SU-DHL-6 (cell line): ENCODE results near the gene HTR2C.
"Not testable (repeated sequence)": the region's sequence is repeated elsewhere in the genome, so short reads cannot be mapped to it uniquely, and the experiment has no call there.

ENCODE experiments used
- H2AFZ ChIP-seq: fragments of 200-600 bp; sonication (generic); 2 replicates; pipeline ENCODE4 v1.6.1; 2014; ENCODE audit warnings: low read depth, mild to moderate bottlenecking, moderate library complexity, mixed read lengths, antibody characterized with exemption, low read length; ENCODE audit not compliant: severe bottlenecking
- H3F3A ChIP-seq: fragments of 200-600 bp; shearing (Covaris generic); 2 replicates; pipeline ENCODE4 v1.6.0; 2016; ENCODE audit warnings: antibody characterized with exemption, mild to moderate bottlenecking; ENCODE audit not compliant: insufficient read depth
- H3K27ac ChIP-seq: fragments of 200-600 bp; sonication (generic); 2 replicates; pipeline ENCODE4 v1.5.1; 2016; ENCODE audit warnings: low read depth, mild to moderate bottlenecking, low read length, moderate library complexity, mixed read lengths
- H3K27me3 ChIP-seq: fragments of 200-600 bp; sonication (generic), shearing (Covaris generic); 2 replicates; pipeline ENCODE4 v1.6.0; 2014; ENCODE audit warnings: mild to moderate bottlenecking, low read length
- H3K36me3 ChIP-seq: fragments of 200-600 bp; sonication (generic); 2 replicates; pipeline ENCODE4 v1.6.1; 2014; ENCODE audit warnings: mild to moderate bottlenecking, low read length, mixed read lengths
- H3K4me2 ChIP-seq: fragments of 300-600, 200-600 bp; shearing (Covaris generic), sonication (generic); 2 replicates; pipeline ENCODE4 v1.6.0; 2014; ENCODE audit warnings: low read length, low read depth, mild to moderate bottlenecking; ENCODE audit not compliant: poor library complexity, severe bottlenecking
- H3K4me3 ChIP-seq: fragments of 200-600 bp; sonication (generic); 2 replicates; pipeline ENCODE4 v1.5.1; 2014; ENCODE audit warnings: antibody characterized with exemption, low read length, mild to moderate bottlenecking, mixed read lengths; ENCODE audit not compliant: insufficient read depth, poor library complexity, severe bottlenecking
- H3K79me2 ChIP-seq: fragments of 200-600 bp; sonication (generic); 2 replicates; pipeline ENCODE4 v1.6.1; 2014; ENCODE audit warnings: mild to moderate bottlenecking, low read length, moderate library complexity; ENCODE audit not compliant: insufficient read depth
- H3K9ac ChIP-seq: fragments of 200-600 bp; sonication (generic); 2 replicates; pipeline ENCODE4 v1.7.0; 2014; ENCODE audit warnings: mild to moderate bottlenecking, low read length
- H3K9me2 ChIP-seq: fragments of 200-600 bp; sonication (generic); replicated peaks from 2 replicates; pipeline ENCODE4 v1.6.1; 2014; ENCODE audit warnings: low read length; ENCODE audit not compliant: insufficient read depth
- H3K9me3 ChIP-seq: fragments of 200-600 bp; sonication (generic); 2 replicates; pipeline ENCODE4 v1.6.1; 2014; ENCODE audit warnings: low read length, mixed read lengths; ENCODE audit not compliant: insufficient read depth
- H4K20me1 ChIP-seq: fragments of 200-600 bp; sonication (generic); 2 replicates; pipeline ENCODE4 v1.6.1; 2014; ENCODE audit warnings: low read depth, mild to moderate bottlenecking, antibody characterized with exemption, low read length, moderate library complexity, mixed read lengths
- CTCF ChIP-seq: fragments of 200-600 bp; sonication (generic); IDR thresholded peaks from one replicate; pipeline ENCODE4 v1.5.1; 2017; ENCODE audit warnings: antibody characterized with exemption, mild to moderate bottlenecking, low read length, moderate library complexity; ENCODE audit not compliant: insufficient read depth, poor library complexity, severe bottlenecking
- EZH2phosphoT487 ChIP-seq: fragments of 200-600 bp; sonication (generic), shearing (Covaris generic); conservative IDR thresholded peaks from 2 replicates; pipeline ENCODE4 v1.6.1; 2018; ENCODE audit warnings: mild to moderate bottlenecking, antibody characterized with exemption, low read length, moderate library complexity, mixed read lengths

HTR2C gene

GRCh38 chrX:114591121-114591520, 7.2 kb downstream of the HTR2C start:
- H3K4me3 ChIP-seq = no peak overlapping the region
- no peaks in the 10 kb centered on the region for H3K27me3 ChIP-seq
- no peak overlapping the region for H3K27ac ChIP-seq
- no peaks in the 10 kb centered on the region for H3K9me2 ChIP-seq
- no peak overlapping the region for H3K9ac ChIP-seq
- H3K36me3 ChIP-seq = no peaks in the 10 kb centered on the region
- no peak overlapping the region for H3K4me2 ChIP-seq
- H3K9me3 ChIP-seq = no peaks in the 10 kb centered on the region
- no peak overlapping the region for H2AFZ ChIP-seq
- H3K79me2 ChIP-seq = no peaks in the 10 kb centered on the region
- no peak for TF ChIP-seq CTCF
- no peak for TF ChIP-seq EZH2phosphoT487
- no peaks in the 10 kb centered on the region for H3F3A ChIP-seq
- H4K20me1 ChIP-seq = no peaks in the 10 kb centered on the region

GRCh38 chrX:114599305-114599704, 15.4 kb downstream of the HTR2C start:
- Histone ChIP-seq H3K9me2 (no peaks in the 10 kb centered on the region), H3K27ac (no peak overlapping the region), H3K9ac (no peak overlapping the region), H3K27me3 (no peaks in the 10 kb centered on the region), H3K79me2 (no peaks in the 10 kb centered on the region), H3K4me3 (no peak overlapping the region), H4K20me1 (no peaks in the 10 kb centered on the region), H3K36me3 (no peaks in the 10 kb centered on the region), H3K9me3 (no peaks in the 10 kb centered on the region), H3K4me2 (no peak overlapping the region), H3F3A (no peaks in the 10 kb centered on the region), H2AFZ (no peak overlapping the region)
- no peak for TF ChIP-seq CTCF
- TF ChIP-seq EZH2phosphoT487 = no peak

- Histone ChIP-seq H2AFZ (no peak overlapping the region), H3K9me2 (no peaks in the 10 kb centered on the region), H3K36me3 (no peaks in the 10 kb centered on the region), H3K27me3 (no peaks in the 10 kb centered on the region), H3K9ac (no peak overlapping the region), H3K27ac (no peak overlapping the region), H3F3A (no peaks in the 10 kb centered on the region), H3K79me2 (no peaks in the 10 kb centered on the region), H3K9me3 (no peaks in the 10 kb centered on the region), H3K4me2 (no peak overlapping the region), H4K20me1 (no peaks in the 10 kb centered on the region), H3K4me3 (no peak overlapping the region)
- TF ChIP-seq CTCF = no peak
- no peak for TF ChIP-seq EZH2phosphoT487
Measured at GRCh38 chrX:114599911-114600310, 16.0 kb downstream of the HTR2C start.

GRCh38 chrX:114606619-114607018, 22.7 kb downstream of the HTR2C start:
- H3K4me2 ChIP-seq, H3K36me3 ChIP-seq, H4K20me1 ChIP-seq: not testable (repeated sequence)

More at GRCh38 chrX:114606619-114607018, 22.7 kb downstream of the HTR2C start:
- not testable (repeated sequence) for H3K9me2 ChIP-seq, H3F3A ChIP-seq, H2AFZ ChIP-seq, H3K9me3 ChIP-seq, H3K27me3 ChIP-seq, H3K27ac ChIP-seq, H3K9ac ChIP-seq, H3K4me3 ChIP-seq, H3K79me2 ChIP-seq
